GM12873 (cell line): ENCODE data around the gene PDILT.

Experiments
- TF ChIP-seq, protein P1 (sequence below): IDR thresholded peaks from 2 replicates; pipeline ENCODE4 v1.5.1; 2012; ENCODE audit warnings: low read depth, mild to moderate bottlenecking, moderate library complexity, low read length, control low read depth; ENCODE audit not compliant: insufficient read depth; ENCODE audit errors: missing control alignments

PDILT gene

GRCh38 chr16:20318006-20318405, 86.5 kb downstream of the PDILT start:
- TF ChIP-seq, protein P1, sequence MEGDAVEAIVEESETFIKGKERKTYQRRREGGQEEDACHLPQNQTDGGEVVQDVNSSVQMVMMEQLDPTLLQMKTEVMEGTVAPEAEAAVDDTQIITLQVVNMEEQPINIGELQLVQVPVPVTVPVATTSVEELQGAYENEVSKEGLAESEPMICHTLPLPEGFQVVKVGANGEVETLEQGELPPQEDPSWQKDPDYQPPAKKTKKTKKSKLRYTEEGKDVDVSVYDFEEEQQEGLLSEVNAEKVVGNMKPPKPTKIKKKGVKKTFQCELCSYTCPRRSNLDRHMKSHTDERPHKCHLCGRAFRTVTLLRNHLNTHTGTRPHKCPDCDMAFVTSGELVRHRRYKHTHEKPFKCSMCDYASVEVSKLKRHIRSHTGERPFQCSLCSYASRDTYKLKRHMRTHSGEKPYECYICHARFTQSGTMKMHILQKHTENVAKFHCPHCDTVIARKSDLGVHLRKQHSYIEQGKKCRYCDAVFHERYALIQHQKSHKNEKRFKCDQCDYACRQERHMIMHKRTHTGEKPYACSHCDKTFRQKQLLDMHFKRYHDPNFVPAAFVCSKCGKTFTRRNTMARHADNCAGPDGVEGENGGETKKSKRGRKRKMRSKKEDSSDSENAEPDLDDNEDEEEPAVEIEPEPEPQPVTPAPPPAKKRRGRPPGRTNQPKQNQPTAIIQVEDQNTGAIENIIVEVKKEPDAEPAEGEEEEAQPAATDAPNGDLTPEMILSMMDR = no peak

DNA sequence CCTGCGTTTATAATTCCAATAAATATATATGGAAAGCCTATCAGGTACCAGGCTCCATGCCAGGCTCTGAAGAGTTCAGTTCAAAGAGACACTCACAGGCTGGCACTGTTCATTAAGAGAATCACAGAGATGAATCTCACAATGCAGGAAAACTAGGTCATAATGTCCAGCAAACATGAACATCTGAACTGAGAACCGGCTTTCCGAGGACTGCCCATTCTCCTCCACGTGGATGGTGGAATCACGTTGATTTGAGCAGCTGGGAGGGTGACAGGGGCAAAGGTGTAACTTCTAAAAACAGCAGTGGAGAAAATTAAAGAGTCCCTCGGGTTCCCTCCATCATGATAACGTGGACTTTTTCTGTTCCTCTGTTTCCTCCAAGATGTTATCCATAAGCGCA, 87.4 kb downstream of the PDILT start:
- TF ChIP-seq, protein P1 = no peak

GRCh38 chr16:20316715-20317114, 87.8 kb downstream of the PDILT start:
- TF ChIP-seq, protein P1 = no peak

DNA sequence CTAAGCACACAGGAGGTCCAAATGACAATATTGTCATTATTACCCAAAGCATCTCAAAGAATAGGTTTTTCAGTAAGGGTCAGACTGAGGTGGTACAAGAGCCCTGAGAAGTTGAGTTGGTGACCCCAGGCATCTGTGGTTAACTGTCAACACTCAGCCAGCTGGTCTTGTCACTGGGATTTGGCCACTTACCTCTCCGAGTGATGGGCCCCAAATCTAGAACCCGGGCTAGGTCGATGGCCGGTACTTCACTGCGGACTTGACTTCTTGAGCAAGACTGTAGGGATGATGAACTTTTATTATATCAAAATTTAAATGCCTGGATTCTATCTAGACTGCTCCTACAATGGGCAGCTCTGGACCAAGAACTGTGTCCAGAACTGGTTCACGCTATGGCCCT, 88.8 kb downstream of the PDILT start:
- TF ChIP-seq, protein P1 = no peak

GRCh38 chr16:20314575-20314974, 90.0 kb downstream of the PDILT start:
- TF ChIP-seq, protein P1 = no peak

DNA sequence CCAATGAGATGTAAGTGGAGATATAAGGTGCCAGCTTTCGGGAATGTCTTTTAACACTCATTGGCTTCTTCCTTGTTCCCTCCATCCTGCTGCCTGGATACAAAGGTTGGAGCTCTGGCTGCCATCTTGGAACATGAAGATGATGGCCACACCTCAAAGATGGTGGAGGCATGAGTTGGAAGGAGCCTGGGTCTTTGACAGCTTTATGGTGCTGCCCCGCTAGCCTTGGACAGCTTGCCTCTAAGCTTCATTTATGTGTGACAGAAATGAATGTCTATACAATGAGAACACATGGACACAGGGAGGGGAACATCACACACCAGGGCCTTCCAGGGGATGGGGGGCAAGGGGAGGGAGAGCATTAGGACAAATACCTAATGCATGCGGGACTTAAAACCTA, 90.8 kb downstream of the PDILT start:
- TF ChIP-seq, protein P1 = no peak

GRCh38 chr16:20311548-20311947, 93.0 kb downstream of the PDILT start:
- TF ChIP-seq, protein P1 = no peak
